GM12801 (cell line): Measurements from ENCODE around the gene CDK6.

Experiments used
- TF ChIP-seq, protein P1 (sequence below): IDR thresholded peaks from one replicate; pipeline ENCODE4 v1.5.1; 2011; ENCODE audit warnings: control low read depth; ENCODE audit not compliant: insufficient read length; ENCODE audit errors: extremely low read depth

CDK6 gene

DNA sequence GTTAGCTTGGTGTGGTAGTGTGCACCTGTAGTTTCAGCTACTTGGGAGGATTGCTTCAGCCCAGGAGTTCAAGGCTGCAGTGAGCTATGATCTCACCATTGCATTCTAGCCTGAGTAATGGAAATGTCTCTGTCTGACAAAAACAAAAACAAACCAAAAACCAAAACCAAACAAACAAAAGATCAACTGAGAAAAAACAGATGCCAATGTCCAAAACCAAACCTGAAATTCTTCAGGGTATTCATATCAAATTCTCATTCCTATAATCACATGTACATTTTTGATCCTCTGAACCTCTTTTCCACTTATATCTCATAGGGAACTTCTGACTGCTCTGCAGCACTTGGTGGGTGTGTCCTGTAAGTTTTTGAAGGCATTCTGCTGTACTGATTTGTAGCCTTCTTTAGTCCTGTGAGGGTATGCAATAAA is 87.0 kb downstream of the CDK6 start:
- TF ChIP-seq, protein P1, sequence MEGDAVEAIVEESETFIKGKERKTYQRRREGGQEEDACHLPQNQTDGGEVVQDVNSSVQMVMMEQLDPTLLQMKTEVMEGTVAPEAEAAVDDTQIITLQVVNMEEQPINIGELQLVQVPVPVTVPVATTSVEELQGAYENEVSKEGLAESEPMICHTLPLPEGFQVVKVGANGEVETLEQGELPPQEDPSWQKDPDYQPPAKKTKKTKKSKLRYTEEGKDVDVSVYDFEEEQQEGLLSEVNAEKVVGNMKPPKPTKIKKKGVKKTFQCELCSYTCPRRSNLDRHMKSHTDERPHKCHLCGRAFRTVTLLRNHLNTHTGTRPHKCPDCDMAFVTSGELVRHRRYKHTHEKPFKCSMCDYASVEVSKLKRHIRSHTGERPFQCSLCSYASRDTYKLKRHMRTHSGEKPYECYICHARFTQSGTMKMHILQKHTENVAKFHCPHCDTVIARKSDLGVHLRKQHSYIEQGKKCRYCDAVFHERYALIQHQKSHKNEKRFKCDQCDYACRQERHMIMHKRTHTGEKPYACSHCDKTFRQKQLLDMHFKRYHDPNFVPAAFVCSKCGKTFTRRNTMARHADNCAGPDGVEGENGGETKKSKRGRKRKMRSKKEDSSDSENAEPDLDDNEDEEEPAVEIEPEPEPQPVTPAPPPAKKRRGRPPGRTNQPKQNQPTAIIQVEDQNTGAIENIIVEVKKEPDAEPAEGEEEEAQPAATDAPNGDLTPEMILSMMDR = no peak

DNA sequence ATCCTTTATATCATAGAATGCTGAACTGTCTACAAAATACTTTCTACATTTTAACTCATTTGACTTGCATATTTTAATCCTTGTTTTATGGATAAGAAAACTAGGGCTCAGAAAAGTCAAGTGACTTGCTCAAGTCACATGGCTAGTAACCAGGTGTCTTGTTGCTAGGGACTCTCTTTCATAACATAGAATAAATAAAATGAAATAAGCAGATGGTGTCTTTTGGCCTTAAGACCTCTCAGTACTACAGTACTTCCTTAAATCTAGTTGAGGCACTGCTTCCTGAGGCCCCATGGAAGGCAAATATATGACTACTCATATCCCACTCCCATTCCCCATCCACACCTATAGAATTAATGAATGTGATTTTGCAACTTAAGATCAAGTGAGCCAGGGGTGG is 87.9 kb downstream of the CDK6 start:
- TF ChIP-seq, protein P1 = no peak

DNA sequence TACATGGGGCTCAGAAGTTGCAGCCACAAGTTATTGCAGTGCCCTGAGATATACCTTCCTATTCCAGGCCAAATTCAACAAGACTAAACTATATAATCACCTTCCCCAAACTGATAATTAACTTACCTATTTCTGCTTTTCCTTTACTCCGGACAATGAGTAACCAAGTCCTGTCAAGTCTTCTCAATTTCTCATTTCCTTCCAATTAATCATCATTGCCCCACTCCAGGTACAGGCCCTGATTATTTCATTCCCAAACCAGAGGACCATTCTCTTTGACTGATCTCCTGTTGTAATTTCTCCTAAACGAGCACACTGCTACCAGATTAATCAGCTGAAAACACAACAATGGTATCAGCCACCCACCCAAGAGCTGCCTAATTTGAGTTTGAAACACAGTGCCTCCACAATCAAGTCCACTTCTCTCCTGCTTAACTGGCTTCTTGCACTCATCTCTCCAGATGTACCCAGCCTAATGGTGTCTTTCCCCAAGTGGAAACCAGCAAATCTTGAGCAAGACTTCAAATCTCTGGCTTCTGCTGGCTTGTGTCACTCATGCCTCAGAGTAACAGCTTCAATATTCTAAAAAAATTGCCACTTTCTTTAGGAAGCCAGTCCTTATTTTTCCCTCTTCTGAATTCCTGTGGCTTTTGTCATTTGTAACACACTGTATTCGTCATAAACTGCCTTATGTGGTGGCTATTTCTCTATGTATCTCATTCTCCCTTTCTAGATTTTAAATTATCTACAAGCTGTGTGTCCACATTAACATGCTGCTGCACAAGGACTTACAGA is 89.1 kb downstream of the CDK6 start:
- TF ChIP-seq, protein P1 = no peak

DNA sequence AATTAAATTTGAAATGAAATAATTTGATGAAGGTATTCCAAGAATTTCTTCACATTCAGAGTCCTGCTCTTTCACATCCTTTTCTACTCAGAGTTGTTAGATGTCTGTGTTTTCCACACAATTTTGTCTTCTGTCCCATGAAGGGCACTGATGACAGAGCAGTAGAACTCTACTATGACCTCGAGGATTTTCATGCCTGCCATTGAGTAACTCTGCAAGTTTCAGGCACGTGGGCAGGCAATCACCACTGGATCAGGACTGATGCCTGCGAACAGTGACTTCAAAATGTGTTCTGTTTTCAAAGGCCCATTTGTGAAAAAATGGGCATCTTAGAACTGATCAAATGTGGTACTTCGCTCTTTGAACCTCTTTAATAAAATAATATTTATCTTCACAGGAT is 91.1 kb downstream of the CDK6 start:
- TF ChIP-seq, protein P1 = no peak

DNA sequence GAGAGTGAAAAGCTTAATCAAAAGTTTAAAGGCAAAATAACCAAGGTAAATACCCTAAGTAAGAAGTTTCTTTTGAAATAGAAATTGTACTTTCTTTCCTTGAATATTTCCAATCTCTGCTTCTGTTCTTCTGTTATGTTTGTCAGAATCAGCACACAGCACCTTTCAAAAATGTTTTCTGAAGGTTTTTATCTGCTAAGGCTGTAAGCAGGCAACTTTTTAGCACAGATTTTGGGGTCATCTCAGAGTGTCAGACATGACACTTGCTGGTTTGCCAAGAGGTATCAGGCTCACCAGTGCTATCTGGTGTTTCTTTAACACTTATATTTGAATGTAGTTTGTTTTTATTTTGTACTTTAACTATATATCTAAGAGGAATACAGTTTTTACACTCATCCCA is 94.2 kb downstream of the CDK6 start:
- TF ChIP-seq, protein P1 = no peak

DNA sequence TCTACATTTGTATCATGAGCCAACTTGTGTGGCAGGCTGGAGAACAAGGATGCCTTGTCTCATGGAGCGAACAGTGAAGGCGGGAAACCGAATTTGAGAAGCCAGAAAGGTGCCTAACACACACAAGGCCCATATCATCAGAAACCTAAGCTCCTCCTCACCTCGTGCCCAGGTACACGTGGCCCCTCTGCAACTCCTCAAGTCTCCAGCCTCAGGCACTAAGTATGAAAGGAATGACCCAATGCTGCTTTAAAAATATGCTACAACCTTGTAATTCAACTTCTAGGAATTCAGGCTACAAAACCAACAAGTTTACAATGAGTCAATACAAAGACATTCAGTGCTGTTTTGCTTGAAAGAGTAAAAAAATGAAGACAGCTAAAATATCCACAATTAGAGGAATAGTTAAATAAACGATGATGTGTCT is 95.7 kb downstream of the CDK6 start:
- TF ChIP-seq, protein P1 = no peak

DNA sequence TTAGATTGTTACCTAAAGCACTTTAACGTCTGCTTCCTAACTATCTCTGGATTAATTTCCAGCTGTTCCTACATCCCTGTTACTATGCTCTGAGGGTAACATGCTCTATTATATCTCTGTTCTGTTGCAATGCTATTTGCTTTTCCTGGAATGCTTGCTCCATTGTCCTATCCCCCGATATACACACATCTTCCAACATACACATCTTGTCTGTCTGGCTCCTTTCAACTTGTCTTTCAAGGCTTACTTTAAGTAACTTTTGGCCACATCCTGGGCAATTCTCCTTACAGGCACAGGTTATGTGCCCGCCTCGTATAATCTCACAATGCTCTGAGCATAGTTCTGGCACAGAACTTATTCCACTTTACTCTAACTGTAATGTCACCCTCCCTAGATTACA is 96.2 kb downstream of the CDK6 start:
- TF ChIP-seq, protein P1 = no peak

DNA sequence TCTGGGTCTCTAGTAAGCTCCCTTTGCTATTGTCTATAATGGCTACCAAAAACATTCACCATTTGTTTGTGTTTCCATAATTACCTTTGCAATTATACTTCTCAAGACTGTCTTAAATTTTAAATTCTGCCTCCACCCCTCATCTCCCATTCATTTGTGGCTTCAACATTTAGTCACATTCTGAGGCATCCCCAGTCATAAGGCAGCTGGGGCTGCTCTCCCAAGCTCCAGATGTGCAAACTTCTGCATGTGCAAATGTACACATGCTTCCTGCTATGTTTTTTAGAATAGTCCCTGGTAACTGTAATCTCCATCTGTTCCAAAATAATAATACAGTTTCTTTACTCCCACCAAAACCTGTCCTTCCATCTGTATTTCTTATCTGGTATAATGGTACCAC is 97.3 kb downstream of the CDK6 start:
- TF ChIP-seq, protein P1 = no peak
